RWPE1 (cell line): Measurements from ENCODE around the gene SSH2.

Source experiments
- CTCF ChIA-PET: fragments of 350-600 bp; sonication (Branson Sonifier 250); formaldehyde crosslinking; extraction: SDS; loops from one replicate; lab custom pipeline; 2021; lab: Yijun Ruan, JAX
- POLR2A ChIA-PET: fragments of 400-600 bp; formaldehyde crosslinking; extraction: SDS; loops from one replicate; lab custom pipeline; 2020; ENCODE audit warnings: antibody characterized with exemption; ENCODE audit not compliant: low non-redundant PET; lab: Yijun Ruan, JAX
- DNase-seq: peaks from one replicate; pipeline ENCODE4 v3.0.0; 2012; ENCODE audit warnings: low spot score
- H3K27ac ChIP-seq: fragments of 450-650 bp; 2 replicates; pipeline ENCODE4 v1.5.1; 2017
- CTCF ChIP-seq: fragments of 450-650 bp; conservative IDR thresholded peaks from 2 replicates; pipeline ENCODE4 v1.5.1; 2017; ENCODE audit warnings: low read depth, mild to moderate bottlenecking

SSH2 gene

GRCh38 chr17:29835435-29836351, 94.3 kb downstream of the SSH2 start:
- no peak for DNase-seq
- ChIA-PET POLR2A (no interaction called here), CTCF (interaction anchor here (0.6 kb wide), 1 partner anchor 17 kb away, joined by 3 read pairs; no protein-coding TSS in a partner anchor)
- no peak for TF ChIP-seq CTCF
- no peak overlapping the region for H3K27ac ChIP-seq

DNA sequence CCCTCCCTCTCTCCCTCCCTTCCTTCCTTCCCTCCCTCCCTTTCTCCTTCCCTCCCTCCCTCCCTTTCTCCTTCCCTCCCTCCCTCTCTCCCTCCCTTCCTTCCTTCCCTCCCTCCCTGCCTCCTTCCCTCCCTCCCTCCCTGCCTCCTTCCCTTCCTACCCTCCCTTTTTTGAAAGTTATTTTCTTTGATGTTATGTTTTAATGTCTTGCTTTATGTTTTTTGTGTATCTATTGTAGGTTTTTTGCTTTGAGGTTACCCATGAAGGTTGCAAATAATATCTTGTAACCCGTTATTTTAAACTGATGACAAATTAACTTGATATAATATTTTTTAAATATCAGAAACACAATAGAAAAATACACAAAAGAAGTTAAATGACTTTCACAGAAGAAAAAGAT, 96.2 kb downstream of the SSH2 start:
- TF ChIP-seq CTCF: no peak
- no peak for DNase-seq
- CTCF ChIA-PET: no interaction called here
- POLR2A ChIA-PET: no interaction called here
- H3K27ac ChIP-seq: no peak overlapping the region

- ChIA-PET CTCF (interaction anchor here (1.3 kb wide), 1 partner anchor 28 kb away, joined by 4 read pairs; no protein-coding TSS in a partner anchor), POLR2A (no interaction called here)
- DNase-seq: no peak
- no peak overlapping the region for H3K27ac ChIP-seq
- no peak for TF ChIP-seq CTCF
Measured at GRCh38 chr17:29828676-29829284, 101.2 kb downstream of the SSH2 start.

- POLR2A ChIA-PET: no interaction called here
- CTCF ChIA-PET: no interaction called here
- no peak for TF ChIP-seq CTCF
- H3K27ac ChIP-seq: no peak overlapping the region
- DNase-seq: no peak
Measured at GRCh38 chr17:29827179-29827578, 102.8 kb downstream of the SSH2 start.

GRCh38 chr17:29826114-29826692, 103.8 kb downstream of the SSH2 start:
- DNase-seq: no peak
- POLR2A ChIA-PET: no interaction called here
- no peak for TF ChIP-seq CTCF
- H3K27ac ChIP-seq: no peak overlapping the region
- CTCF ChIA-PET: no interaction called here

DNA sequence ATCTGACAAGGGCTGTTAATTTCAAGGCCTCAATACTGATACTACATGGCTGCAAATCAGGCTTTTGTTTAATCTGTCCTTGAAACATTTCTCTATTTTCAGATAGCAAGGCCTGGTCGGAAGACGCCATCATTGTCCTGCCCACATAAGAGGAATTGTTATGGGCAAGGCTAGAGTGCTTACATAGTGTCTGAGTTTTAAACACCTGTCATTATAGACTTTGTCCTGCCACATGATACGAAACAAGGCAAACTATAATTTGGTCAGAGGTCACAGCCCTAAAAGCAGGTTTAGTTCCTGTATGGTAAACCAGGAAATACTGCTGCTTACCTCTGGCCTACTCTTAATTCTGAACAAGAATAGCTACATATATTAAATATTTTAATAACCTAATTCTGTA, 104.4 kb downstream of the SSH2 start:
- CTCF ChIA-PET: interaction anchor here (0.6 kb wide), 1 partner anchor 246 kb away, joined by 7 read pairs; no protein-coding TSS in a partner anchor
- POLR2A ChIA-PET: no interaction called here

More for the DNA sequence above, 104.4 kb downstream of the SSH2 start:
- H3K27ac ChIP-seq: no peak overlapping the region
- no peak for TF ChIP-seq CTCF
- no peak for DNase-seq
